ENCODE measurements around the gene KCTD5. TPM values are rescaled to one million over a fixed set of nuclear protein-coding genes. Genes with fewer than 3 reads are reported as not detected.
A peak's percentile ranks its signal among the peaks of the same experiment; 100 is the strongest.

The KCTD5 gene
- total RNA-seq, 1 donor, result 25.0 TPM

- H3K4me3 ChIP-seq (ENCODE audit: low read depth, low read length), result peak overlapping the region; percentile 74
- no peak for TF ChIP-seq CTCF (IDR thresholded peaks at IDR 0.05; ENCODE audit: insufficient read depth, low read depth, low read length)
- peak; percentile 79 for DNase-seq (ENCODE audit: low read depth)
Measured at GRCh38 chr16:2752850-2753732, 70.8 kb downstream of the KCTD5 start.

- no peak for DNase-seq (ENCODE audit: low read depth)
- TF ChIP-seq CTCF (IDR thresholded peaks at IDR 0.05; ENCODE audit: insufficient read depth, low read depth, low read length), result no peak
- H3K4me3 ChIP-seq (ENCODE audit: low read depth, low read length), result peak overlapping the region; percentile 74
Measured at GRCh38 chr16:2753733-2754020, 71.4 kb downstream of the KCTD5 start.

GRCh38 chr16:2755158-2755557 lies 72.8 kb downstream of the KCTD5 start:
- no peak for DNase-seq (ENCODE audit: low read depth)
- no peak for TF ChIP-seq CTCF (IDR thresholded peaks at IDR 0.05; ENCODE audit: insufficient read depth, low read depth, low read length)
- peak overlapping the region; percentile 74 for H3K4me3 ChIP-seq (ENCODE audit: low read depth, low read length)

- DNase-seq (ENCODE audit: low read depth), result no peak
- no peak overlapping the region for H3K4me3 ChIP-seq (ENCODE audit: low read depth, low read length)
- TF ChIP-seq CTCF (IDR thresholded peaks at IDR 0.05; ENCODE audit: insufficient read depth, low read depth, low read length), result no peak
Measured at GRCh38 chr16:2756288-2757015, 74.1 kb downstream of the KCTD5 start.

GRCh38 chr16:2757344-2757743 lies 75.0 kb downstream of the KCTD5 start:
- no peak for TF ChIP-seq CTCF (IDR thresholded peaks at IDR 0.05; ENCODE audit: insufficient read depth, low read depth, low read length)
- DNase-seq (ENCODE audit: low read depth), result no peak
- no peak overlapping the region for H3K4me3 ChIP-seq (ENCODE audit: low read depth, low read length)

Other genes with a start within 250 kb of the KCTD5 start
- gene TEDC2, start 222.4 kb upstream of the KCTD5 start, total RNA-seq, result 6.9 and 8.4 TPM in 2 replicates
- 0.43 and 0.64 TPM in 2 replicates for gene NTN3, start 211.2 kb upstream of the KCTD5 start, total RNA-seq
- 15.5 and 19.4 TPM in 2 replicates for gene TBC1D24, start 207.4 kb upstream of the KCTD5 start, total RNA-seq
- 20.0 and 23.3 TPM in 2 replicates for gene ATP6V0C, start 168.6 kb upstream of the KCTD5 start, total RNA-seq
- 31.1 and 45.7 TPM in 2 replicates for gene AMDHD2, start 162.2 kb upstream of the KCTD5 start, total RNA-seq
- gene CEMP1, start 151.1 kb upstream of the KCTD5 start, total RNA-seq, result not detected in 2 replicates
- 26.7 and 37.1 TPM in 2 replicates for gene PDPK1, start 144.5 kb upstream of the KCTD5 start, total RNA-seq
- gene PRSS27, start 37.7 kb downstream of the KCTD5 start, total RNA-seq, result 0.86 and 0.97 TPM in 2 replicates
- 51.9 and 62.2 TPM in 2 replicates for gene SRRM2, start 70.1 kb downstream of the KCTD5 start, total RNA-seq
- 203 and 227 TPM in 2 replicates for gene ELOB, start 94.8 kb downstream of the KCTD5 start, total RNA-seq
- gene PRSS33, start 105.0 kb downstream of the KCTD5 start, total RNA-seq, result not detected in 2 replicates
- gene PRSS41, start 115.9 kb downstream of the KCTD5 start, total RNA-seq, result not detected in 2 replicates
- gene PRSS21, start 134.7 kb downstream of the KCTD5 start, total RNA-seq, result 0.32 and 0.43 TPM in 2 replicates
- gene ZG16B, start 147.8 kb downstream of the KCTD5 start, total RNA-seq, result 0.64 and 0.86 TPM in 2 replicates
- gene PRSS22, start 175.6 kb downstream of the KCTD5 start, total RNA-seq, result not detected in 2 replicates
- gene FLYWCH2, start 200.7 kb downstream of the KCTD5 start, total RNA-seq, result 47.1 and 62.5 TPM in 2 replicates
- gene FLYWCH1, start 229.4 kb downstream of the KCTD5 start, total RNA-seq, result 25.9 and 28.3 TPM in 2 replicates